GM18907 (cell line): ENCODE data around the gene IFT25.
A peak's percentile ranks its signal among the peaks of the same experiment; 100 is the strongest.

Experiments used
- ATAC-seq: cut with Tn5 transposase; IDR thresholded peaks from one replicate; pipeline ENCODE4 v1.9.1; 2021; ENCODE audit warnings: mild to moderate bottlenecking, moderate library complexity; ENCODE audit not compliant: unreplicated experiment

The IFT25 gene

GRCh38 chr1:53957194-53957818 is 11.8 kb upstream of the IFT25 start:
- no peak for ATAC-seq

GRCh38 chr1:53956308-53957168 is 11.0 kb upstream of the IFT25 start:
- no peak for ATAC-seq

- ATAC-seq: no peak
Measured at GRCh38 chr1:53954128-53954527, 8.6 kb upstream of the IFT25 start.

- no peak for ATAC-seq
Measured at GRCh38 chr1:53951697-53952096, 6.2 kb upstream of the IFT25 start.

GRCh38 chr1:53949023-53949990 is 3.8 kb upstream of the IFT25 start:
- no peak for ATAC-seq

GRCh38 chr1:53948291-53948690 is 2.8 kb upstream of the IFT25 start:
- no peak for ATAC-seq

GRCh38 chr1:53947172-53947907 is 1.8 kb upstream of the IFT25 start:
- no peak for ATAC-seq

- ATAC-seq: peak; percentile 74
Measured at GRCh38 chr1:53946252-53947171, 1.0 kb upstream of the IFT25 start, which contains the start of gene LRRC42. LRRC42 (plus strand) TSS chr1:53946350; CDS start chr1:53952000, 5,650 bp downstream.

GRCh38 chr1:53945183-53945432 is 391 bp downstream of the IFT25 start:
- ATAC-seq: no peak

GRCh38 chr1:53944469-53945182 is 873 bp downstream of the IFT25 start:
- no peak for ATAC-seq

GRCh38 chr1:53943490-53944043 is 1.9 kb downstream of the IFT25 start:
- ATAC-seq: no peak

GRCh38 chr1:53943090-53943489 is 2.4 kb downstream of the IFT25 start:
- no peak for ATAC-seq

- ATAC-seq: no peak
Measured at GRCh38 chr1:53942127-53942957, 3.2 kb downstream of the IFT25 start.

- ATAC-seq: no peak
Measured at GRCh38 chr1:53938136-53938830, 7.2 kb downstream of the IFT25 start.

- no peak for ATAC-seq
Measured at GRCh38 chr1:53936430-53936829, 9.1 kb downstream of the IFT25 start.

- ATAC-seq: no peak
Measured at GRCh38 chr1:53934170-53934765, 11.2 kb downstream of the IFT25 start.

GRCh38 chr1:53931523-53931922 is 14.0 kb downstream of the IFT25 start:
- ATAC-seq: no peak
